ENCODE measurements around the gene MPZL2.

The MPZL2 gene

GRCh38 chr11:118207079-118207478, 57.0 kb downstream of the MPZL2 start:
- H3K4me3 ChIP-seq (ENCODE audit: low read length) = no peak overlapping the region
- H3K36me3 ChIP-seq (ENCODE audit: insufficient read depth, low read depth, low read length) = no peaks in the 10 kb centered on the region
- H3K27me3 ChIP-seq (ENCODE audit: insufficient read depth, low read length) = no peaks in the 10 kb centered on the region; the same call in 1 of the 2 replicates
- H3K27ac ChIP-seq (ENCODE audit: low read length) = no peak overlapping the region
- H3K4me1 ChIP-seq (ENCODE audit: insufficient read depth, low read length) = peaks cover 20% of the 10 kb centered on the region
- H3K9ac ChIP-seq (ENCODE audit: low read depth, low read length) = no peak overlapping the region
- H3K9me3 ChIP-seq (ENCODE audit: insufficient read depth, low read depth, low read length) = no peaks in the 10 kb centered on the region

- Histone ChIP-seq H3K4me3 (ENCODE audit: low read length) (no peak overlapping the region), H3K4me1 (ENCODE audit: insufficient read depth, low read length) (peaks cover 15% of the 10 kb centered on the region)
Measured at GRCh38 chr11:118206391-118207031, 57.6 kb downstream of the MPZL2 start.

GRCh38 chr11:118205606-118206378, 58.3 kb downstream of the MPZL2 start:
- H3K9me3 ChIP-seq (ENCODE audit: insufficient read depth, low read depth, low read length) = no peaks in the 10 kb centered on the region
- H3K4me1 ChIP-seq (ENCODE audit: insufficient read depth, low read length) = peaks cover 9% of the 10 kb centered on the region
- no peak overlapping the region for H3K27ac ChIP-seq (ENCODE audit: low read length)
- H3K9ac ChIP-seq (ENCODE audit: low read depth, low read length) = no peak overlapping the region
- H3K27me3 ChIP-seq (ENCODE audit: insufficient read depth, low read length) = no peaks in the 10 kb centered on the region; the same call in 1 of the 2 replicates
- H3K36me3 ChIP-seq (ENCODE audit: insufficient read depth, low read depth, low read length) = no peaks in the 10 kb centered on the region
- no peak overlapping the region for H3K4me3 ChIP-seq (ENCODE audit: low read length)

More at GRCh38 chr11:118206391-118207031, 57.6 kb downstream of the MPZL2 start:
- no peaks in the 10 kb centered on the region; the same call in 1 of the 2 replicates for H3K27me3 ChIP-seq (ENCODE audit: insufficient read depth, low read length)
- no peaks in the 10 kb centered on the region for H3K36me3 ChIP-seq (ENCODE audit: insufficient read depth, low read depth, low read length)
- H3K9ac ChIP-seq (ENCODE audit: low read depth, low read length) = no peak overlapping the region
- no peaks in the 10 kb centered on the region for H3K9me3 ChIP-seq (ENCODE audit: insufficient read depth, low read depth, low read length)
- no peak overlapping the region for H3K27ac ChIP-seq (ENCODE audit: low read length)

All from iPS-20b (cell line).